Liver (tissue), 9 donors: ENCODE measurements around the gene KRTAP10-3. TPM values are rescaled to one million over a fixed set of nuclear protein-coding genes. Genes with fewer than 3 reads are reported as not detected.

Experiments
- DNase-seq: peaks from one replicate; pipeline ENCODE4 v3.0.0-alpha.2; 2017; ENCODE audit warnings: low spot score
- H3K27ac ChIP-seq, 2 donors: one replicate each; pipeline ENCODE4 v1.7.0; 2013; ENCODE audit warnings: inconsistent platforms in 2 of 2, low read length in 2 of 2, control low read depth in 1 of 2, low read depth in 1 of 2, mild to moderate bottlenecking in 1 of 2
- H3K27me3 ChIP-seq, 4 donors: one replicate each; pipeline versions ENCODE4 v1.6.1 to v1.7.0; 2013; ENCODE audit warnings: low read length in 3 of 4, inconsistent platforms in 1 of 4, mild to moderate bottlenecking in 1 of 4, moderate library complexity in 1 of 4; ENCODE audit not compliant: control insufficient read depth in 4 of 4, insufficient read depth in 4 of 4
- H3K36me3 ChIP-seq, 4 donors: one replicate each; pipeline versions ENCODE4 v1.6.1 to v1.7.0; 2013; ENCODE audit warnings: low read length in 3 of 4, mild to moderate bottlenecking in 3 of 4, low read depth in 1 of 4, moderate library complexity in 1 of 4; ENCODE audit not compliant: control insufficient read depth in 4 of 4, insufficient read depth in 3 of 4
- H3K4me1 ChIP-seq, 4 donors: one replicate each; pipeline versions ENCODE4 v1.6.1 to v1.7.0; 2013; ENCODE audit warnings: low read length in 3 of 4, mild to moderate bottlenecking in 3 of 4, moderate library complexity in 1 of 4; ENCODE audit not compliant: control insufficient read depth in 4 of 4, insufficient read depth in 4 of 4
- H3K4me3 ChIP-seq, 3 donors: one replicate each; pipeline versions ENCODE4 v1.6.1 to v1.7.0; 2013; ENCODE audit warnings: low read length in 3 of 3, control low read depth in 1 of 3, low read depth in 1 of 3, mild to moderate bottlenecking in 1 of 3
- H3K9ac ChIP-seq, 2 donors: one replicate each; pipeline ENCODE4 v1.7.0; 2013; ENCODE audit warnings: low read length in 2 of 2, mild to moderate bottlenecking in 2 of 2, moderate library complexity in 2 of 2, control low read depth in 1 of 2, low read depth in 1 of 2
- H3K9me3 ChIP-seq, 4 donors: one replicate each; pipeline versions ENCODE4 v1.6.1 to v1.7.0; 2013; ENCODE audit warnings: low read length in 3 of 4; ENCODE audit not compliant: control insufficient read depth in 4 of 4
- EGR1 ChIP-seq, 2 donors: IDR thresholded peaks; 2 replicates each; pipeline ENCODE4 v1.6.1; 2016 to 2018; ENCODE audit warnings: antibody characterized with exemption in 2 of 2, low read depth in 2 of 2
- FOXA1 ChIP-seq: IDR thresholded peaks from 2 replicates; pipeline ENCODE4 v1.6.1; 2016; ENCODE audit warnings: antibody characterized with exemption
- FOXA2 ChIP-seq: IDR thresholded peaks from 2 replicates; pipeline ENCODE4 v1.6.1; 2016; ENCODE audit warnings: antibody characterized with exemption
- GABPA ChIP-seq, 2 donors: IDR thresholded peaks in 1 of 2; conservative IDR thresholded peaks in 1 of 2; 2 replicates each; pipeline ENCODE4 v1.6.1; 2016; ENCODE audit warnings: antibody characterized with exemption in 2 of 2, mild to moderate bottlenecking in 1 of 2, moderate library complexity in 1 of 2
- HNF4A ChIP-seq, 2 donors: conservative IDR thresholded peaks; 2 replicates each; pipeline ENCODE4 v1.6.1; 2016; ENCODE audit warnings: antibody characterized with exemption in 2 of 2, mild to moderate bottlenecking in 2 of 2
- HNF4G ChIP-seq: IDR thresholded peaks from 2 replicates; pipeline ENCODE4 v1.6.1; 2016; ENCODE audit warnings: antibody characterized with exemption
- JUND ChIP-seq, 2 donors: IDR thresholded peaks; 2 replicates each; pipeline ENCODE4 v1.6.1; 2016; ENCODE audit warnings: antibody characterized with exemption in 2 of 2
- NR2F2 ChIP-seq: IDR thresholded peaks from 2 replicates; pipeline ENCODE4 v1.6.1; 2016; ENCODE audit warnings: antibody characterized with exemption
- RAD21 ChIP-seq, 2 donors: IDR thresholded peaks; 2 replicates each; pipeline ENCODE4 v1.6.1; 2016; ENCODE audit warnings: antibody characterized with exemption in 2 of 2, mild to moderate bottlenecking in 2 of 2
- RXRA ChIP-seq, 2 donors: IDR thresholded peaks; 2 replicates each; pipeline ENCODE4 v1.6.1; 2017 to 2018; ENCODE audit warnings: antibody characterized with exemption in 2 of 2, mild to moderate bottlenecking in 1 of 2
- SP1 ChIP-seq: IDR thresholded peaks from 2 replicates; pipeline ENCODE4 v1.6.1; 2018; ENCODE audit warnings: antibody characterized with exemption, mild to moderate bottlenecking
- TAF1 ChIP-seq: conservative IDR thresholded peaks from 2 replicates; pipeline ENCODE4 v1.6.1; 2016; ENCODE audit warnings: antibody characterized with exemption, mild to moderate bottlenecking
- YY1 ChIP-seq: IDR thresholded peaks from 2 replicates; pipeline ENCODE4 v1.6.1; 2016; ENCODE audit warnings: antibody characterized with exemption, mild to moderate bottlenecking
- WGBS: extraction: QIAGEN DNeasy Blood & Tissue Kit; methylation state at CpG from one replicate; pipeline ENCODE4 v1.1.7; 2013; 5-methylcytosine and 5-hydroxymethylcytosine counted together
- polyA plus RNA-seq, 2 donors: library from polyadenylated mRNA; stranded (reverse) in 1 of 2; unstranded in 1 of 2; fragments of 200-250 nt in 1 of 2; fragments of >200 nt in 1 of 2; fragmentation: Nextera tagmentation in 1 of 2; extraction: Ambion mirVana in 1 of 2; gene quantifications; one replicate each; pipeline versions ENCODE4 v1.2.1 to v1.2.3, GENCODE V29; 2013 to 2015
- total RNA-seq, 2 donors: library from RNA; depleted of rRNA; stranded (reverse); fragments of >200 nt; gene quantifications; one replicate each; pipeline ENCODE4 v1.2.3, GENCODE V29; 2014
- TF ChIP-seq, protein P1 (sequence below): IDR thresholded peaks from 2 replicates; pipeline ENCODE4 v1.6.1; 2016; ENCODE audit warnings: antibody characterized with exemption, mild to moderate bottlenecking
- TF ChIP-seq, protein P2 (sequence below): IDR thresholded peaks from 2 replicates; pipeline ENCODE4 v1.6.1; 2016; ENCODE audit warnings: antibody characterized with exemption
- TF ChIP-seq, protein P3 (sequence below): fragments of 150-350 bp; IDR thresholded peaks from 2 replicates; pipeline ENCODE4 v1.5.1; 2017; ENCODE audit warnings: improper control_type of control experiment, low read depth, low read length; ENCODE audit not compliant: missing input control
- donor health status: healthy.
- donor health status: healthy.
- donor health status: healthy.
- donor health status: healthy.
- donor health status: healthy.

KRTAP10-3 gene
- total and polyA plus RNA-seq, 4 donors = not detected

DNA sequence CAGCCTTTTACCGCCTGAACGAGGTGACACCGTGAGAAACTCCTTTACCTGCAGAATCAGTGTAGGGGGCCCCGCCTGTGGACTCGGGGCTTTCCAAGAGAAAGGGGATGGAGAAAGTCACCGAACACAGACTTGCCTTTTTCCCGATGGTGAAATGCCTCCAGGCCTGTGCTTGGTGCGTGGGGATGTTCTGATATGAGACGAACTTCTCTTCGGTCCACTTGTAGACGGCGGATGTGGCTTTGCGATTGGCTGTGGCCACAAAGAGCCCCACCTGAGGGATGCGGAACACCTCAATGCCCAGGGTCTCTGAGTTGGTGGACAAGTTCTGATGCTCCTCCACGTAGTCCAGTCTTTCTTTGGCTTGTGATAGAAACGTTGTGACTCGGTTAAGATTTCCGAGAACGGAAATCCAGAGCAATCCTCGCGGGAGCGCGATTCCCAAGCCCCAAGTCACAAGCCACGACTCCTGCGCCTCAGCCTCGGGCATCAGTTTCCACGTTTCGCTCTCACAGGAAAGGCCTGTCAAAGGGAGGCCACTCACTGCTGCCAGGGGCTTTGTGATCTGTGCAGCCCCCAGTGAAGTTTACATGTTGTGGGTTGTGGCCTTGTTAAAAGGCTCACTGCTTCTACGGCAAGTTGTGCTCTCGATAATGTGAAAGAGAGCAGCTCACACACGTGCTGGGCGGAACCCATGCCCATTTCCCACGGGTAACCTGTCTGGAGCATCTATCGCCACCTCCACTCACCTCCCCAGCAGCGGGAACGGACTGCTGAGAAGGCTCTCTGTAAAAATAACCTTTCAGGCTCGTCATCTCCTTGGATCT is 31.2 kb downstream of the KRTAP10-3 start:
- WGBS = 91% methylated on average over 37 of the region's 37 CpGs
- no peak for DNase-seq
- no peaks in the 10 kb centered on the region for H3K27me3 ChIP-seq

DNA sequence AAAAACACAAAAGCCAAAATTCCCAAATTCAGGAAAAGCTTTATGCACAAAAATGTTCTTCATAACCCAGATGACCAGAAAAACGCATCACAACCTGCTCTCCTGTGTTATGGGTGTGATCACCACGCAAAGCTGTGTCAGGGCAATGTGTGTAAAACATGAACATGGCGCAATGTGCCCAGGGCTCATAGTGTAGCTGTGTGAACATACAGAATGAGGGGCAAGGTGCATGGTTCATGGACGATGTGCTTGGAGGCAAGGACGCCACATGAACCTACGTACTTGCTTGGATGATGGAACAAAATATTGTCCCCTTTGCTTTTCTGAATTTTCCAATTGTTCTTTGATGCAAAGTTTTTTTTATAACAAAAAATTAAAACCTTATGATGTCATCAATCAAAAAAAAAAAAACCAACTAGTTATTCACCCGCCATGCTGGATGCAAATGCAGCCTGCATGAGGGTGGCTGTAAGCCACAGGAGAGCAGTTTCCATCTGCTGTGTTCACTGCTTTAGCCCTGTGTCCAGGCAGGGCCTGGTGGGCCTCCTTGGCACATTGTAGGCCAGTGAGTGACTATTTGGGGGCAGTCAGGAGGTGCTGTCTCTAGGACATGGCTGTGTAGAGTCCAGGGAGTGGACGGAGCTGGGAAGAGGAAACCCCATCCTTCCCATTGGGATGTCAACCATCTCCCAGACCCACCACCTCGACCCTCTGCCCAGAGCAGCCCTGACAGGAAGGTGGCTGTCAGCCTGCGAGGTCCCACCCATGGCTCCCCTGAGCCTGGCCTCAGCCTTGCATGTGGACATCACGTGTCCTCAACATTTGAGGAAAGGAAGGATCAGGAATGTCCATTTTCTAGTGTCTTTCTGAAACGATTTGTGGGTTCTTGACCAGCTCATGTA is 32.2 kb downstream of the KRTAP10-3 start:
- Histone ChIP-seq H3K9ac (no peak overlapping the region), H3K36me3 (no peaks in the 10 kb centered on the region), H3K4me3 (no peak overlapping the region), H3K27ac (no peak overlapping the region), H3K9me3 (no peaks in the 10 kb centered on the region), H3K4me1 (no peaks in the 10 kb centered on the region), H3K27me3 (no peaks in the 10 kb centered on the region)
- 85% methylated on average over 12 of the region's 12 CpGs for WGBS
- DNase-seq = no peak
- TF ChIP-seq JUND (IDR thresholded peaks at IDR 0.05) = no peak
- TF ChIP-seq HNF4G = no peak
- TF ChIP-seq FOXA1 = no peak
- no peak for TF ChIP-seq EGR1 (IDR thresholded peaks at IDR 0.05; ENCODE audit: low read depth in 2 of 2)
- TF ChIP-seq RXRA (IDR thresholded peaks at IDR 0.05) = no peak
- TF ChIP-seq, protein P1, sequence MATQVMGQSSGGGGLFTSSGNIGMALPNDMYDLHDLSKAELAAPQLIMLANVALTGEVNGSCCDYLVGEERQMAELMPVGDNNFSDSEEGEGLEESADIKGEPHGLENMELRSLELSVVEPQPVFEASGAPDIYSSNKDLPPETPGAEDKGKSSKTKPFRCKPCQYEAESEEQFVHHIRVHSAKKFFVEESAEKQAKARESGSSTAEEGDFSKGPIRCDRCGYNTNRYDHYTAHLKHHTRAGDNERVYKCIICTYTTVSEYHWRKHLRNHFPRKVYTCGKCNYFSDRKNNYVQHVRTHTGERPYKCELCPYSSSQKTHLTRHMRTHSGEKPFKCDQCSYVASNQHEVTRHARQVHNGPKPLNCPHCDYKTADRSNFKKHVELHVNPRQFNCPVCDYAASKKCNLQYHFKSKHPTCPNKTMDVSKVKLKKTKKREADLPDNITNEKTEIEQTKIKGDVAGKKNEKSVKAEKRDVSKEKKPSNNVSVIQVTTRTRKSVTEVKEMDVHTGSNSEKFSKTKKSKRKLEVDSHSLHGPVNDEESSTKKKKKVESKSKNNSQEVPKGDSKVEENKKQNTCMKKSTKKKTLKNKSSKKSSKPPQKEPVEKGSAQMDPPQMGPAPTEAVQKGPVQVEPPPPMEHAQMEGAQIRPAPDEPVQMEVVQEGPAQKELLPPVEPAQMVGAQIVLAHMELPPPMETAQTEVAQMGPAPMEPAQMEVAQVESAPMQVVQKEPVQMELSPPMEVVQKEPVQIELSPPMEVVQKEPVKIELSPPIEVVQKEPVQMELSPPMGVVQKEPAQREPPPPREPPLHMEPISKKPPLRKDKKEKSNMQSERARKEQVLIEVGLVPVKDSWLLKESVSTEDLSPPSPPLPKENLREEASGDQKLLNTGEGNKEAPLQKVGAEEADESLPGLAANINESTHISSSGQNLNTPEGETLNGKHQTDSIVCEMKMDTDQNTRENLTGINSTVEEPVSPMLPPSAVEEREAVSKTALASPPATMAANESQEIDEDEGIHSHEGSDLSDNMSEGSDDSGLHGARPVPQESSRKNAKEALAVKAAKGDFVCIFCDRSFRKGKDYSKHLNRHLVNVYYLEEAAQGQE = no peak
- TF ChIP-seq YY1 = no peak
- no peak for TF ChIP-seq NR2F2
- TF ChIP-seq FOXA2 = no peak
- TF ChIP-seq, protein P2, sequence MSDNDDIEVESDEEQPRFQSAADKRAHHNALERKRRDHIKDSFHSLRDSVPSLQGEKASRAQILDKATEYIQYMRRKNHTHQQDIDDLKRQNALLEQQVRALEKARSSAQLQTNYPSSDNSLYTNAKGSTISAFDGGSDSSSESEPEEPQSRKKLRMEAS = no peak
- TF ChIP-seq RAD21 (IDR thresholded peaks at IDR 0.05) = no peak
- no peak for TF ChIP-seq TAF1
- no peak for TF ChIP-seq SP1
- TF ChIP-seq GABPA (IDR thresholded peaks at IDR 0.05 in 1 of 2, conservative IDR thresholded peaks at IDR 0.05 in 1 of 2) = no peak

More for the DNA sequence above, 31.2 kb downstream of the KRTAP10-3 start:
- no peaks in the 10 kb centered on the region for H3K4me1 ChIP-seq
- TF ChIP-seq TAF1 = no peak
- no peak for TF ChIP-seq HNF4G
- TF ChIP-seq SP1 = no peak
- TF ChIP-seq RXRA (IDR thresholded peaks at IDR 0.05) = no peak
- TF ChIP-seq, protein P3, sequence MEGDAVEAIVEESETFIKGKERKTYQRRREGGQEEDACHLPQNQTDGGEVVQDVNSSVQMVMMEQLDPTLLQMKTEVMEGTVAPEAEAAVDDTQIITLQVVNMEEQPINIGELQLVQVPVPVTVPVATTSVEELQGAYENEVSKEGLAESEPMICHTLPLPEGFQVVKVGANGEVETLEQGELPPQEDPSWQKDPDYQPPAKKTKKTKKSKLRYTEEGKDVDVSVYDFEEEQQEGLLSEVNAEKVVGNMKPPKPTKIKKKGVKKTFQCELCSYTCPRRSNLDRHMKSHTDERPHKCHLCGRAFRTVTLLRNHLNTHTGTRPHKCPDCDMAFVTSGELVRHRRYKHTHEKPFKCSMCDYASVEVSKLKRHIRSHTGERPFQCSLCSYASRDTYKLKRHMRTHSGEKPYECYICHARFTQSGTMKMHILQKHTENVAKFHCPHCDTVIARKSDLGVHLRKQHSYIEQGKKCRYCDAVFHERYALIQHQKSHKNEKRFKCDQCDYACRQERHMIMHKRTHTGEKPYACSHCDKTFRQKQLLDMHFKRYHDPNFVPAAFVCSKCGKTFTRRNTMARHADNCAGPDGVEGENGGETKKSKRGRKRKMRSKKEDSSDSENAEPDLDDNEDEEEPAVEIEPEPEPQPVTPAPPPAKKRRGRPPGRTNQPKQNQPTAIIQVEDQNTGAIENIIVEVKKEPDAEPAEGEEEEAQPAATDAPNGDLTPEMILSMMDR = no peak
- TF ChIP-seq FOXA1 = no peak
- no peak for TF ChIP-seq FOXA2
- TF ChIP-seq, protein P1 = no peak
- TF ChIP-seq HNF4A (conservative IDR thresholded peaks at IDR 0.05) = no peak
- no peak for TF ChIP-seq NR2F2
- no peak for TF ChIP-seq JUND (IDR thresholded peaks at IDR 0.05)
- no peak overlapping the region for H3K4me3 ChIP-seq
- no peaks in the 10 kb centered on the region for H3K36me3 ChIP-seq
- H3K27ac ChIP-seq = no peak overlapping the region
- no peaks in the 10 kb centered on the region for H3K9me3 ChIP-seq
- no peak overlapping the region for H3K9ac ChIP-seq
